Vagina (tissue), 2 donors: ENCODE data around the gene YIPF6.

Experiments used
- POLR2A ChIP-seq, 2 donors: fragments of 450-650 bp; IDR thresholded peaks; one replicate each; pipeline ENCODE4 v1.6.1; 2017; ENCODE audit warnings: antibody characterized with exemption in 2 of 2, mild to moderate bottlenecking in 2 of 2, moderate library complexity in 2 of 2
- POLR2AphosphoS5 ChIP-seq, 2 donors: sonication (generic); formaldehyde crosslinking; IDR thresholded peaks; one replicate each; pipeline ENCODE4 v1.9.0; 2017; ENCODE audit warnings: antibody characterized with exemption in 2 of 2, mild to moderate bottlenecking in 2 of 2, low read depth in 1 of 2; ENCODE audit not compliant: insufficient read depth in 1 of 2
- TF ChIP-seq, protein P1 (sequence below), 3 experiments: fragments of 450-650 bp in 2 of 3; fragments of 200-600 bp in 1 of 3; sonication (generic) in 1 of 3; IDR thresholded peaks; one replicate each; pipeline ENCODE4 v1.5.1; 2017 to 2019; ENCODE audit warnings: antibody characterized with exemption in 3 of 3, mild to moderate bottlenecking in 2 of 3, moderate library complexity in 2 of 3

DNA sequence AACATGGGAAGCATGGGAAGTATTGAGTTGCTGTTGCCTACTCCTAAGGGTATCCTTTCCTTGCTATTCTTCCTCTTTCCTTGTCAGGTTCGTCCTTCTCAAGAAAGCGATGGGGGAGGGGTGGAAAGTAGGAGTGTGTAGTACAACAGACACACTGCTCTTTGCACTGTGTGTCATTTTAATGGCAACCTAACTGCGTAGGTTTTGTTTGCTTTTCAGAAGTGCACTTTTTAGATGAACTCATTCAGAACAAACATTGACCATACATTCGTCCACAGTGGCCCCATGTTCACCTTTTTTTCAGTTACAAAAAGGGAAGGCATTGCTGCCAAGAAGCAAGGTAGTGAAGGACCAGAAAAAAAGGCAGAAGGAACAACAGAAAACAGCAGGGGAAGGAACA lies 10.2 kb upstream of the YIPF6 start:
- TF ChIP-seq POLR2AphosphoS5 (IDR thresholded peaks at IDR 0.05; ENCODE audit: insufficient read depth in 1 of 2, low read depth in 1 of 2) = no peak
- no peak for TF ChIP-seq POLR2A (IDR thresholded peaks at IDR 0.05)
- TF ChIP-seq, protein P1, sequence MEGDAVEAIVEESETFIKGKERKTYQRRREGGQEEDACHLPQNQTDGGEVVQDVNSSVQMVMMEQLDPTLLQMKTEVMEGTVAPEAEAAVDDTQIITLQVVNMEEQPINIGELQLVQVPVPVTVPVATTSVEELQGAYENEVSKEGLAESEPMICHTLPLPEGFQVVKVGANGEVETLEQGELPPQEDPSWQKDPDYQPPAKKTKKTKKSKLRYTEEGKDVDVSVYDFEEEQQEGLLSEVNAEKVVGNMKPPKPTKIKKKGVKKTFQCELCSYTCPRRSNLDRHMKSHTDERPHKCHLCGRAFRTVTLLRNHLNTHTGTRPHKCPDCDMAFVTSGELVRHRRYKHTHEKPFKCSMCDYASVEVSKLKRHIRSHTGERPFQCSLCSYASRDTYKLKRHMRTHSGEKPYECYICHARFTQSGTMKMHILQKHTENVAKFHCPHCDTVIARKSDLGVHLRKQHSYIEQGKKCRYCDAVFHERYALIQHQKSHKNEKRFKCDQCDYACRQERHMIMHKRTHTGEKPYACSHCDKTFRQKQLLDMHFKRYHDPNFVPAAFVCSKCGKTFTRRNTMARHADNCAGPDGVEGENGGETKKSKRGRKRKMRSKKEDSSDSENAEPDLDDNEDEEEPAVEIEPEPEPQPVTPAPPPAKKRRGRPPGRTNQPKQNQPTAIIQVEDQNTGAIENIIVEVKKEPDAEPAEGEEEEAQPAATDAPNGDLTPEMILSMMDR (IDR thresholded peaks at IDR 0.05) = no peak
